CD4-positive, alpha-beta memory T cell (primary cell): Measurements from ENCODE around the gene LUZP4. TPM values are rescaled to one million over a fixed set of nuclear protein-coding genes. Genes with fewer than 3 reads are reported as not detected.
A peak's percentile ranks its signal among the peaks of the same experiment; 100 is the strongest.
"Not testable (repeated sequence)": the region's sequence is repeated elsewhere in the genome, so short reads cannot be mapped to it uniquely, and the experiment has no call there.

Source experiments
- CTCF ChIA-PET: fragments of 350-600 bp; sonication (Branson Sonifier 250); formaldehyde crosslinking; loops from one replicate; lab custom pipeline; 2021; ENCODE audit warnings: inconsistent platforms; ENCODE audit not compliant: partially characterized antibody; lab: Charles Lee
- POLR2A ChIA-PET: fragments of 350-600 bp; sonication (Branson Sonifier 250); formaldehyde crosslinking; loops from one replicate; lab custom pipeline; 2021; ENCODE audit not compliant: partially characterized antibody; lab: Charles Lee
- DNase-seq, 5 donors: peaks; one replicate each; pipeline versions ENCODE4 v3.0.0 to v3.0.0-alpha.2; 2020 to 2022; ENCODE audit warnings: mixed read lengths in 1 of 5
- H3K27ac ChIP-seq: one replicate; pipeline ENCODE4 v1.7.0; 2013; ENCODE audit warnings: low read depth, low read length
- H3K27me3 ChIP-seq: 2 replicates; pipeline ENCODE4 v1.7.0; 2013; ENCODE audit warnings: mild to moderate bottlenecking, low read length, moderate library complexity; ENCODE audit not compliant: insufficient read depth
- H3K36me3 ChIP-seq: 2 replicates; pipeline ENCODE4 v1.7.0; 2013; ENCODE audit warnings: mild to moderate bottlenecking, low read length, moderate library complexity; ENCODE audit not compliant: insufficient read depth
- H3K4me1 ChIP-seq: 2 replicates; pipeline ENCODE4 v1.7.0; 2013; ENCODE audit warnings: mild to moderate bottlenecking, low read length, moderate library complexity; ENCODE audit not compliant: insufficient read depth
- H3K4me3 ChIP-seq, 2 donors: one replicate each; pipeline ENCODE4 v1.7.0; 2013; ENCODE audit warnings: low read length in 2 of 2, mild to moderate bottlenecking in 1 of 2
- H3K9me3 ChIP-seq, 2 donors: one replicate each; pipeline ENCODE4 v1.7.0; 2013; ENCODE audit warnings: low read length in 2 of 2, control low read depth in 1 of 2; ENCODE audit not compliant: control insufficient read depth in 1 of 2
- H3K27ac Mint-ChIP-seq, 7 donors: one replicate each; pipeline ENCODE4 v1.8.0; 2020 to 2021; ENCODE audit warnings: mixed read lengths in 7 of 7, mild to moderate bottlenecking in 6 of 7, inconsistent platforms in 3 of 7, moderate library complexity in 3 of 7
- H3K27me3 Mint-ChIP-seq, 2 donors: one replicate each; pipeline ENCODE4 v1.8.0; 2020 to 2021; ENCODE audit warnings: mixed read lengths in 2 of 2
- H3K36me3 Mint-ChIP-seq, 2 donors: one replicate each; pipeline ENCODE4 v1.8.0; 2020 to 2021; ENCODE audit warnings: mixed read lengths in 2 of 2, inconsistent platforms in 1 of 2, mild to moderate bottlenecking in 1 of 2
- H3K4me1 Mint-ChIP-seq, 4 donors: one replicate each; pipeline ENCODE4 v1.8.0; 2020 to 2021; ENCODE audit warnings: mixed read lengths in 4 of 4, mild to moderate bottlenecking in 1 of 4
- H3K4me3 Mint-ChIP-seq, 8 donors: one replicate each; pipeline ENCODE4 v1.8.0; 2020 to 2021; ENCODE audit warnings: mixed read lengths in 8 of 8, mild to moderate bottlenecking in 7 of 8, moderate library complexity in 6 of 8, inconsistent platforms in 3 of 8
- H3K9me3 Mint-ChIP-seq, 8 donors: one replicate each; pipeline ENCODE4 v1.8.0; 2020 to 2021; ENCODE audit warnings: mixed read lengths in 8 of 8, mild to moderate bottlenecking in 5 of 8, inconsistent platforms in 3 of 8, moderate library complexity in 1 of 8
- intact Hi-C: fragments of 100-400 bp; cut with micrococcal nuclease; formaldehyde crosslinking; loops from one replicate; pipeline ENCODE4 v1.15.1; 2023
- polyA plus RNA-seq, 2 donors: library from polyadenylated mRNA; unstranded; fragments of 300-500 nt; fragmentation: Illumina TruSeq; gene quantifications; one replicate each; pipeline ENCODE4 v1.2.3, GENCODE V29; 2021
- total RNA-seq, 2 experiments: library from RNA; stranded (reverse); gene quantifications; one replicate each; pipeline ENCODE4 v1.2.3, GENCODE V29; 2021

The LUZP4 gene
- total and polyA plus RNA-seq, 4 experiments from 2014 or later, result not detected

- no peak overlapping the region for H3K4me3 Mint-ChIP-seq
- H3K27ac Mint-ChIP-seq, result no peak overlapping the region
- intact Hi-C loops, result no loop called here
- no peaks in the 10 kb centered on the region for H3K27me3 Mint-ChIP-seq
- Histone ChIP-seq H3K4me1 (no peaks in the 10 kb centered on the region), H3K4me3 (no peak overlapping the region), H3K27me3 (no peaks in the 10 kb centered on the region), H3K27ac (no peak overlapping the region), H3K36me3 (no peaks in the 10 kb centered on the region), H3K9me3 (no peaks in the 10 kb centered on the region)
- CTCF ChIA-PET, result interaction anchor here (1.2 kb wide), 1 partner anchor 19 kb away, joined by 3 read pairs; no protein-coding TSS in a partner anchor
- no peaks in the 10 kb centered on the region for H3K4me1 Mint-ChIP-seq
- no peaks in the 10 kb centered on the region for H3K9me3 Mint-ChIP-seq
- no peaks in the 10 kb centered on the region for H3K36me3 Mint-ChIP-seq
- POLR2A ChIA-PET, result no interaction called here
- DNase-seq, result no peak
These were observed 22.1 kb downstream of the LUZP4 start for GRCh38 chrX:115311601-115312001.

DNA sequence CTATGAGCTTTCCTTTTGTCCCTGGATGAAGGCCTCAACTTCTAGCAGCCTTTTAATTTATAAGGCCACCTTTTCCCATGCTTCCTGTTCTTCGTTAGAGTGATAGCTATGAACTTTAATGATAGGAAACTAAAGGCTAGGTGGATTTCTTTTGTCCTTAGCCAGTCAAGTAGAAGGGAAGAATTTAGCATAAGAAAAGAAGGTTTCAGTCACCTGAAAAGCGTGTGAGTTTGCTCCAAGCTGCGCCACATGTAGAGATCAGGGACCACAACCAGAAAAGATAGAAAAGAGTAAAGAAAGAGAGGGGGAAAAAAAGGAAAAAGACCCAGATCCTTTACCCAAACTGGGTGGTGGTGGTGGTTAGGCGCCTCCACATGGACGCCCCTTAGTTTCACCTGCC, 28.6 kb downstream of the LUZP4 start:
- intact Hi-C loops, result no loop called here
- no peaks in the 10 kb centered on the region for H3K9me3 ChIP-seq
- CTCF ChIA-PET, result no interaction called here
- no peaks in the 10 kb centered on the region for H3K36me3 ChIP-seq
- Mint-ChIP-seq H3K9me3 (no peaks in the 10 kb centered on the region), H3K27ac (no peak overlapping the region), H3K4me3 (no peak overlapping the region), H3K36me3 (no peaks in the 10 kb centered on the region), H3K27me3 (no peaks in the 10 kb centered on the region), H3K4me1 (no peaks in the 10 kb centered on the region)
- POLR2A ChIA-PET, result no interaction called here
- no peak overlapping the region for H3K27ac ChIP-seq
- DNase-seq, result no peak
- no peak overlapping the region for H3K4me3 ChIP-seq
- H3K27me3 ChIP-seq, result no peaks in the 10 kb centered on the region
- no peaks in the 10 kb centered on the region for H3K4me1 ChIP-seq

DNA sequence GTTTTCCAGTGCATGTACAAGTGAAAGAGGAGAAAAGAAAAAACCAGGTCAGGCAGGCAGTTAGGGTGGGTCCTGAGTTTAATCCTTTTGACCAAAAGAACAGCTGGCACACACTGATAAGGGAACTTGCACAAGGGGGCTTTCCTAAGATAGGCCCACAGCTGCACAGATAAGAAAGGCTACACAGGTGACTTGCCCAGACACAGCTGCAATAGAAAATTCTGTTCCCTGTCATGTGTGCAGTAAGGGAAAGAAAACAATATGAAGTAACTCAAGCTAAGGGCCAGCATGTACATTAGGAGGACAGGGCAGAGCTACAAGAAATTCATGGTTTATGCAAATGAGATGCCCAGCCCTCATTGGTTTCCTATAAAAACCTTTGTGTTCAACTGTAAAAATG, 32.9 kb downstream of the LUZP4 start:
- Mint-ChIP-seq H3K27me3 (no peaks in the 10 kb centered on the region), H3K4me1 (no peaks in the 10 kb centered on the region), H3K27ac (peak overlapping the region in 1 of 7 donors; percentile 33), H3K36me3 (no peaks in the 10 kb centered on the region), H3K9me3 (no peaks in the 10 kb centered on the region), H3K4me3 (no peak overlapping the region)
- ChIA-PET CTCF (no interaction called here), POLR2A (no interaction called here)
- H3K27ac ChIP-seq, result no peak overlapping the region
- no peak for DNase-seq
- H3K4me1 ChIP-seq, result no peaks in the 10 kb centered on the region
- no peak overlapping the region for H3K4me3 ChIP-seq
- no peaks in the 10 kb centered on the region for H3K27me3 ChIP-seq
- no peaks in the 10 kb centered on the region for H3K36me3 ChIP-seq
- no peaks in the 10 kb centered on the region for H3K9me3 ChIP-seq
- intact Hi-C loops, result no loop called here

GRCh38 chrX:115324194-115324593, 34.7 kb downstream of the LUZP4 start:
- no peak overlapping the region for H3K4me3 ChIP-seq
- no peak for DNase-seq
- H3K4me1 ChIP-seq, result no peaks in the 10 kb centered on the region
- Mint-ChIP-seq H3K9me3 (no peaks in the 10 kb centered on the region), H3K27ac (no peak overlapping the region), H3K4me1 (no peaks in the 10 kb centered on the region), H3K4me3 (no peak overlapping the region), H3K27me3 (no peaks in the 10 kb centered on the region), H3K36me3 (no peaks in the 10 kb centered on the region)
- intact Hi-C loops, result no loop called here
- ChIA-PET POLR2A (no interaction called here), CTCF (no interaction called here)
- H3K27ac ChIP-seq, result no peak overlapping the region
- no peaks in the 10 kb centered on the region for H3K27me3 ChIP-seq
- no peaks in the 10 kb centered on the region for H3K36me3 ChIP-seq
- H3K9me3 ChIP-seq, result no peaks in the 10 kb centered on the region

- H3K9me3 ChIP-seq, intact Hi-C loops, H3K27ac Mint-ChIP-seq, H3K4me1 Mint-ChIP-seq, H3K4me1 ChIP-seq, DNase-seq, CTCF ChIA-PET, H3K9me3 Mint-ChIP-seq, H3K4me3 Mint-ChIP-seq, H3K4me3 ChIP-seq, POLR2A ChIA-PET, H3K36me3 ChIP-seq, H3K36me3 Mint-ChIP-seq, H3K27me3 ChIP-seq, H3K27ac ChIP-seq, H3K27me3 Mint-ChIP-seq: not testable (repeated sequence)
These were observed 39.8 kb downstream of the LUZP4 start for GRCh38 chrX:115329282-115329681.

DNA sequence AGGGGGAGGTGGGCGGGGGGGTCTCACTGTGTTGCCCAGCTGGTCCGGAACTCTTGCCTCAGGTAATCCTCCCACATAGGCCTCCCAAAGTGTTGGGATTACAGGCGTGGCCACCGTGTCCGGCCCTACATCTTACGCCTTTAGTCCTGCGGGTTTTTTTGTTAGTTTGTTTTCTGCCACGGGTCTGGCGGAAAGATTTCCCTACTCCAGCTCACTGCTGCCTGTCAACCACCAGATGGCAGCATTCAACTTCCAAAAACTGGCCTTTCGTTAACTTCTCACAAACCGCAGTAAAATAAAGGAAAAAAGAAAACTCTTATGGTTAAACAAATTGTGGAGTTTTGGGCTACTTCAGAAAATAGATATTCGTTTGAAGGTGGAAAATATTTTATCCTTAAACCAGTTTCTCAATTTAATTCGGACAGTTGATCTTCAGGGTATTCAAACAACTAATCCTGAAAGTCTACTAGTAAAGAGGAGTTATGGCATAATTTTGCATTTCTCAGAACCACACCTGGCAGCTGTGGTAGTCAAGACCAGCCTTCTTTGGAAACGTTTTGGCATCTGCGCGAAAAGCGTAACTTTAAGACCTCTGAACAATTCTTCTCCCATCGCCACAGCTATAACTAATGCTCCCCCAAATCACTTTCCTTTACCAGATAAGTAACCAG, 41.1 kb downstream of the LUZP4 start:
- H3K9me3 Mint-ChIP-seq, result no peaks in the 10 kb centered on the region
- Histone ChIP-seq H3K9me3 (no peaks in the 10 kb centered on the region), H3K4me1 (no peaks in the 10 kb centered on the region), H3K4me3 (no peak overlapping the region), H3K27ac (no peak overlapping the region), H3K27me3 (no peaks in the 10 kb centered on the region), H3K36me3 (no peaks in the 10 kb centered on the region)
- CTCF ChIA-PET, result interaction anchor here (0.9 to 1.6 kb wide), 2 partner anchors 19 to 312 kb away, joined by 3 read pairs; no protein-coding TSS in a partner anchor
- DNase-seq, result peak in 4 of 5 donors; percentile 24 to 36 (median 32)
- intact Hi-C loops, result no loop called here
- H3K36me3 Mint-ChIP-seq, result no peaks in the 10 kb centered on the region
- H3K4me3 Mint-ChIP-seq, result peak overlapping the region in 2 of 8 donors; percentile 7 to 24
- no peaks in the 10 kb centered on the region for H3K27me3 Mint-ChIP-seq
- no peak overlapping the region for H3K27ac Mint-ChIP-seq
- H3K4me1 Mint-ChIP-seq, result peaks cover 0 to 5% (median 1%) of the 10 kb centered on the region in 4 donors
- POLR2A ChIA-PET, result no interaction called here

GRCh38 chrX:115332832-115333231, 43.3 kb downstream of the LUZP4 start:
- H3K27ac ChIP-seq, result no peak overlapping the region
- Mint-ChIP-seq H3K4me3 (no peak overlapping the region), H3K9me3 (no peaks in the 10 kb centered on the region), H3K27ac (no peak overlapping the region), H3K27me3 (no peaks in the 10 kb centered on the region), H3K4me1 (peaks cover 0 to 5% (median 1%) of the 10 kb centered on the region in 4 donors), H3K36me3 (no peaks in the 10 kb centered on the region)
- no peak for DNase-seq
- no peaks in the 10 kb centered on the region for H3K9me3 ChIP-seq
- H3K4me1 ChIP-seq, result no peaks in the 10 kb centered on the region
- intact Hi-C loops, result no loop called here
- ChIA-PET CTCF (no interaction called here), POLR2A (no interaction called here)
- no peak overlapping the region for H3K4me3 ChIP-seq
- H3K36me3 ChIP-seq, result no peaks in the 10 kb centered on the region
- H3K27me3 ChIP-seq, result no peaks in the 10 kb centered on the region
